ENCODE measurements around the gene ARHGEF9.

- TF ChIP-seq CTCF (IDR thresholded peaks at IDR 0.05; ENCODE audit: insufficient read depth, low read depth, low read length) (no peak), EZH2 (IDR thresholded peaks at IDR 0.05; ENCODE audit: insufficient read depth, low read length) (no peak)
These were observed 38.7 kb downstream of the ARHGEF9 start for GRCh38 chrX:63746278-63746677.
